NOMO-1 treated with dmso at 0.1 percent for 144 hours (cell line): ENCODE data around the gene BMPER.

Experiments used
- DNase-seq: peaks from one replicate; lab custom pipeline; 2025; ENCODE audit not compliant: unreplicated experiment; lab: John Stamatoyannopoulos, UW

BMPER gene

DNA sequence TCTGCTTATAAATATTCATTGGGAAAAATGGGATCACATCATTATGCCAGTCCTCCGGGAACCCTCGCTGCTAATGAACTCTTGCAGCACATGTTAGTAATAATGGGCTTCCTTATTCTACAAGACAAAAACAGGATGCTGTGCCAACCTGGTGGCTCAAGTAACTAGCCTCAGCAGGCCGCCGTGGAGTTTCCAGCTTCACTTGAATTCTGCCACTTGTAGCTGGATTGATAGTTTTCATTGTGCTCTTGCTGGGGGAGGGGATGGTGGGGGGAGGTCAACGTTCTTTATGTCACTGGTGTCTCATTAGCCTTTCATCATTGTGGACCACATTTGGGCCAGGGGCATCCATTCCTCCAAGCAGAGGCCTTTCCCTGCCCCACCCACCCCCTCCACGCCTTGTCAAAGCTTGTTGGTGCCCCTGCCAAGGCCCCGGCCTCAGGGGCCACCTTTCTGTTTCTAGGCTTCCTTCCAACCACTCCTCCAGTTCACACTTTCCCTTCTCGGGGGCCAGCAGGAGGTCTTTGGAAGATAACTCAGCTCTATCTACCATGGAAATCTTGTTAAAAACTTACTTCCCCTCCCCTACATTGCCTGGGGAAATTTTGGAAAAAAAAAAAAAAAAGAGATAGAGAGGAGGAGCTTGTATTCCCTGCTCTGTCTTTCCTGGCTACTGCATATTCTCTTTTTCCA lies 153.9 kb downstream of the BMPER start:
- DNase-seq: no peak

GRCh38 chr7:34060196-34060947 lies 155.0 kb downstream of the BMPER start:
- DNase-seq: no peak

DNA sequence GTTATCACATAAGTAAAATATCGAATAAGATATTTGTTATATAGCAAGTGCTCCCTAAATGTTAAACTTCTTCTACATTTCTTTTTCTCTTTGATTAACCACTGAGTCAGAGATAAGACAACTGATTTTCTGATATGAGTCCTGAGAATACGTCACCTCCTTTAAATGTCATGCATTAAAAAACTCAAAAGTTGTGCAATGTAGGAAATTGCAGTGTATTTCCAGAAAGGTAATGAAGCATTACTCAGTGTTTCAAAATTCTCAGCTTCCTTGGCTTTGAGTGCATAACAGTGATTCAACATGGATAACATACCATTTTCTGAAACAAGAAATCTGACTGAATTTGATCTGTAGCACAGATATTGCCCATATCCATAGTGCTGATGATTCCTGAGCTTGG lies 155.8 kb downstream of the BMPER start:
- DNase-seq: no peak

GRCh38 chr7:34062341-34062740 lies 157.0 kb downstream of the BMPER start:
- no peak for DNase-seq

DNA sequence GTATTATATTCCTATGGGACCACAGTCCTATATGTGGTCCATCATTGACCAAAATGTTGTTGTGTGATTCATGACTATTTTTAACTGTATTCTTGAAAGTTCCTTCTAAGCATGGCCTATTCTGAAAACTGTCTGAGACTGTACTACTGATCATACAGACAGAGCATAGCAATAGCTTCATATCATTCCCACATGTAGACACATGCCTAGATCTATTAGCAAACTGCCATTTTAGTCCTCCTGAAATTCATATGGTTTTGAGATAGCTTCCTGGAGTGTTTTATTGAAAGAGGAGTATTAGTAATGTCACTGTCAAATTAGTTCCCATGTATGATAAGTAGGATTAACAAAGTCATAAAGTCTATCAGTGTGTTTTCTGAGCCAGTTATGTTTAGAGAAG lies 157.5 kb downstream of the BMPER start:
- no peak for DNase-seq

DNA sequence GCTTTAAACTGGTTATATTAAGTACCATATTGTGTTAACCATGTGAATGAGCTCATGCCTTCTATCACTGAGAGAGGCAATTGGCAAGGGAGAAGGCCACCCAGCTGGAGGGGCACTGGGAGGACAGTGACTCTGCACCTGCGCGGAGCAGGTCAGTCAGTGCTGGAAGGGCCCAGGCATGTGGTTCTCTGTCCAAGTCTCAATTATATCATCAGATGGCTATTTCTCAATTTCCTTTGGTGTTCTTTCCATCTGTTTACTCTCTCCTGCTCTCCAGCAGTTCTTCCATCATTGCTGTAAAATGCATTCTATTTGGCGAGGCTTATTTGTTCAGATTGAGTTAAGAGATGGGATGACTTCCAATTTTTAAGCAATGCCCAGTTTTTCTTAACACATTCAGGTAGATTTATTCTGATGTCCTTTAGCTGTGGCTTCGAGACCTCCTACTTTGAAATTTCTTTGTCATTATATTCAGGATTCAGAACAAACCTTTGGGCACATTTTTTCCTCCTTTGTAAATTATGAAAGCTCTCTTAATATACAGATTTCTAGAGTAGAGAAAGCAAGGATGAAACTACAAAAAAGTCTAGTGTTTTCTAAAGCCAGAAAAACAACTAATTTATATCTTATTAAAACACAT lies 159.3 kb downstream of the BMPER start:
- no peak for DNase-seq

DNA sequence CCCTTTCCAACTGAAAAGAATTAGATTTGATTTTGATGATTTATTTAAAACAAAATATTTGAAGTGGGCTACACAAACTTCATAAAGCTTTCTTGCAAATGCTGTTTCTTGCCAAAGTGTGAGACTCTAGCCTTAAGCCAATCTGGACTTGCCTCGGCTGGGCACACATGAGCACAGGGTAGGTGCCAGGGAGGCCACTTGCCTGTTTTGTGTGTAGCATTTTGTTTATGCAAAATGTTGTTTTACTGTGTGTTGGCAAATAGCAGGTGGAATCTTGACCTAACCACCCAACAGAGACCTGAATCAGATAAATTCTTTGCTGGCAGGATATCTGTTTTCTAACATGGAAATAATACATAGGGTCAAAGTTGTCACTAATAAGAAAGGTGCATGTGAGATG lies 161.1 kb downstream of the BMPER start:
- no peak for DNase-seq

DNA sequence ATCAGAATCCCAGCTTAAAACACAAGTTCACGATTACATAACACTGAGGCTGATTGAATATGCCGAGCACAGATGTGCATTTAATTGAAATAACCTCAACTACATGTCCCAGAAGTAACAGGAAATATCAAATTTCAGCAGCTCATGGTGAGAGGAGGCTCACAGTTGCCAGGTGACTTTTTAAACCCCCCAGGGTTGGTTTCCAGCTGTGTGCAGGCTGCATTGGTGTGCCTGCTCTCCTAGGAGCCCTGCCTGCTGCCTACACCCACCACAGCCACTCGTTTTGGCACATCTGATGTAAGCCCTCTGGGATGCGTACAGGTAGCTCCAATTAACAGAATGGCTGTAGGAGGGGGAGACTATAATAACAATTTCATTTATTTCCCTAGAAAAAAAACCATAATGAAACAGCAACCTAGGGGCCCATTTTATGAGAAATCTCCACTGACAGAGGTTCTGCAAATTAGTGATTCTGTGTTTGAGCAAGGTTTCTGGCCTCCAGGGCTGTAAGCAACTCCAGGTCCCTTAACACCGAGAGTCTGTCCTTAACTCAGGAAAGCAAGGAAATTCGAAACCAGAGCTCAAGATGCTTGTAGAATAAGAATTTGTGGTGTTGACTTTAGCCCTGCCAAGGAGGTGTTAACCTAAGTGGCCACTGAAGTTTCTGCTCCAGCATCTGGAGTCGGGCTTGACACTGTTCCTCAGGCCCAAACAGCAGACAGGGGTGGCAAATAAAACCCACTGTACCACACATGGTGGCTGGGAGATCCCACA lies 161.9 kb downstream of the BMPER start:
- DNase-seq: no peak

GRCh38 chr7:34069676-34070075 lies 164.3 kb downstream of the BMPER start:
- DNase-seq: no peak

DNA sequence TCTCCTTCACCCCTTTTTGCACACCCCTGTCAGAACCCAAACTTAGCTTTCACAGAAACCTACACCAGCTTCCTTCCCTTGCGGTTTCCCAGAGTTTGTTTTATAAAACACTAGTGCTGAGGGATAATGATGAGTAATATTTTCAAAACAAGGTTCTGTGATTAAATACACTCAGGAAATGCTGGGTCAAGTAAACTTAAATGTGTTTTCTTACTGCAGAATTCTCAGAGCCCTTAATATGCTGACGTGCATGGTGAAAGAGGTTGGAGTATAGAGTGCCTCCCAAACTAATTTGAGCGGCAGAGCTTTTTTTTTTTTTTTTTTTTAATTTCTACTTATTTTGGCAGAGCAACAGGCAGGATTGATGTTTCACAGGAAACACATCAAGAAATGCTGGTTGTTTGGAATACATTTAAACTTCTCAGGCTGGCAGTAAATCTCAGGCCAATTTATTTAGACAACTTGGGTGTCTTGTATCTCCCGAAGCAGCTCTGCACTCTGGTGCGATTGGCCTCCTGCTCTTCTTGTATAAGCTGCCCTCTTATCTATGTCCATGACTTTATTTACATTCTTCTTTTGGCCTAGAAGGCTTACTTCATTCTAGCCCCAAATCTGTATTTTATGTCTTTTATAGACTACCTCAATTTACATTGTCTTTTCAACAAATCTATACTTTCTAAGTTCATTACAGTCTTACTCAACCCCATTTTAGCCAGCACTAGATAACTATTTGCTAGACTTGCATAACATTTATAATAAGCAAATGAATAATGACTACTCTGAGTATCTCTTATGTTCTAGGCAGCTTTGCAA lies 165.4 kb downstream of the BMPER start:
- no peak for DNase-seq

DNA sequence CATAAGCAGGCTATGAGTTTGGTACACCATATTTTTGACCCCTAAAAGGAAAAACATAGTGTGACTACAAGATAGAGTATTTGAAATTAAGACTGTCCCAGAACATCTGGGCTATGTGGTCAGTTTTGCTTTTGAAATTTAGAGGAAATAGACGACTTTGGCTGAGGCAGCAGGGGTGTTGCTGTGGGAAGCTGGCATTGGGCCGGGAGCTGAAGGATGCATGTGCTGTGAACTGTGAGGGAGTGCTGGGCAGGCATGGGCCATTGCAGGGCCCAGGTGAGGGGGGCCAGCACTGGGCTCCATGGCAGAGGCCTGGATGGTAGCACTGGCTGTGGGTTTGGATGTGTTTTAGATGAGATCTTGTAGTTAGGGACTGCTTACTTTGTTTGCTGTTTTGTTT lies 168.3 kb downstream of the BMPER start:
- DNase-seq: no peak

GRCh38 chr7:34074421-34074820 lies 169.1 kb downstream of the BMPER start:
- DNase-seq: no peak

DNA sequence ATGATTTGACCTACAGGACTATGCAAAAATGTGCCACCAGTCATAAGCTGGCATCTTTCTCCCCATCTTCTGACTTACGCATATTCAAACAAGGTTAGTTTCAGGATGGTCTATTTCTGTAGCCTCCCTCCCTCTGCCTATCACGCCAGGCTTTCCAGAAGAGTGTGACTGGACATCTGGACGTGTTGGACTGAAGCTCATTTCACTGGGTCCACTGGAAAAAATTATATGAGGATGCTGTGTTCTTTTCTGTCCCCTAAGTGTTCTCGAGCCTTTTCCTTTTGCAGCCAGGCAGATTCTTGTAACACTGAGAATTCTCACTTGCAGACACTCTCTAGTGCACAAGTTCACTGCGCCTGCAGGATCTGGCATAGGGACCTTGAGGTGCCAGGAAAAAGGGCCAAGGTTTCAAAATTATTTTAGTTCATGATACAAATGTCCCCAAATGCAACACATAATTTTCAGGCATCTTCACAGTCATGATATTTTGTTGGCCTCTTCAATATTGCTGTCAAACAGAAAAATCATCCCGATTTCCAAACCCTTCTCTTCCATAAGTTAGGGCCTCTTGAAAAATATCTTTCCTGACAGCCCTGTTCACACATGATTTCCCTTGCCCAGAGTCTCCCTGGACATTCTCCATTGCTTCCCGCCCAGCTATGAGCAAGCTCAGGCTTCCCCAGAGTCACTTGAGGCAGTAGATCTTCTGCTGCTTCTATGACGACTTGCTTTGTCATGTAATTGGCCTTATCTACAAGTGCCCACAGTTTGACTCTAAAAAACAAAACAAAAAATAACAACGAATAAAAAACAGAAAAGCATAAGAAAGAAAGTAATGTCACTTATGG lies 170.4 kb downstream of the BMPER start:
- DNase-seq: no peak

GRCh38 chr7:34077168-34077567 lies 171.8 kb downstream of the BMPER start:
- no peak for DNase-seq

DNA sequence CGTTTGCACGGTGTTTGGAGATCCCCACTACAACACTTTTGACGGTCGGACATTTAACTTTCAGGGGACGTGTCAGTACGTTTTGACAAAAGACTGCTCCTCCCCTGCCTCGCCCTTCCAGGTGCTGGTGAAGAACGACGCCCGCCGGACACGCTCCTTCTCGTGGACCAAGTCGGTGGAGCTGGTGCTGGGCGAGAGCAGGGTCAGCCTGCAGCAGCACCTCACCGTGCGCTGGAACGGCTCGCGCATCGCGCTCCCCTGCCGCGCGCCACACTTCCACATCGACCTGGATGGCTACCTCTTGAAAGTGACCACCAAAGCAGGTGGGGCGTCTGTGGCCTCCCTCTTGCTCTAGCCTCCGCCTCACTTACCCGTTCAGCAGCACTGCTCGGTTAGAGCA lies 173.5 kb downstream of the BMPER start:
- DNase-seq: no peak

- no peak for DNase-seq
These were observed 175.2 kb downstream of the BMPER start for GRCh38 chr7:34080513-34080912.

DNA sequence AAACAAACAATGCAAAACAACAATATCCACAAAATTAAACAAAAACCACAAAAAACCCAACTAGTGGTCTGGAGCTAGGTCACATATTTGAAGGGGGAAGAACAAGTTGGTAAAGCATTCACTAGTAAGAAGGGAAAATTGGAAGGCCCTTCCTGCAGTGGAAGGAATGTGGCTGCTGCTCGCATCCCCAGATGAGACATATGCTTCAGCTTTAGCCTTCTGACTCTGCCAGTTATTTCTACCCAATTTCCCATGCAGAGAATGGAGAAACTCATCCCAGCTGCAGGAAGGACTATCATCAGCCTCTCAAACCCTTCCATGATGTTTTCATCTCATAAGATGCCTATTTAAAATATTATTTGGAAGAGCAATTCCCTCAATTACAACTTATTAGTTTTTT lies 176.6 kb downstream of the BMPER start:
- no peak for DNase-seq

DNA sequence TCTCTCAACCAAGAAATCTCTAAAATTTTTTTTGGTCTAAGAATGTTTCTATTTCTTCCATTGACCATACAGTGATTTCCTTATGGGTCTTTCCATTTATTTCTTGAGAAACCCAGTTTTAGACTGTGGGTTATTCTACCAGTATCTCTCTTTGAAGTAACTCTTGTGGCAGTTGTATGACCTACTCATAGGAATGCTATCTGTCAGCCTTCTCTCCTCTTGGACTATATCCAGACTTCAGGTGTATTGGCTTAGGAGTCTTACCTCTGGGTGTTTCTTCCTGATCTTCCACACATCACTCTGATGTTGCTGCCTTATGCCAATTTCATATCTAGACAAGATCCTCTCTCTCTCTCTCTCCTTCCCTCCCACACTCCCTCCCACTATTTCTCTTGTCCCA lies 178.1 kb downstream of the BMPER start:
- no peak for DNase-seq

DNA sequence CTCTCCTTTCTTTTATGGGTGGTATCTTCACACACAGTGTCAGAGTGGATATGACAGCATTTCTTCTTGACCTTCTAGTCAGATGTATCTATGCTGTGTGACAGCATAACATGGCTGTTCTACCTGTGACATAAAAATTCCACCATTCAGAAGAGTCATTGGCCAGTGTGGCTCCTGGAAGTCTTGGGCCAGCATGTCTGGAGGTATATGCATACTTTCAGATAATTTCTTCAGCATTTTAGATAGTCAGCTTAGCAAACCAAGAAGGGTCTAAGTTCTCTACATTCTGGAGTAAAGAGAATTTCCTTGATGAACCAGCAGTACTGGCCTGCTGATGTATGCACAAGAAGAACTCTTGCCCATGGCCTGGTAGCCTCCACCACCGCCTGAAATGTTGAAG lies 179.3 kb downstream of the BMPER start:
- DNase-seq: no peak

- DNase-seq: no peak
These were observed 180.7 kb downstream of the BMPER start for GRCh38 chr7:34086064-34086463.
